Stimulated activated naive CD8-positive, alpha-beta T cell treated with anti-CD3 and anti-CD28 coated beads, Interleukin-15, Interleukin-2, amounts not matched to agents 100 ng/mL and 50 ng/mL, for 24 hours (primary cell): ENCODE results near the gene CGB3.
"Not testable (repeated sequence)": the region's sequence is repeated elsewhere in the genome, so short reads cannot be mapped to it uniquely, and the experiment has no call there.

Experiments used
- H3K27ac Mint-ChIP-seq: one replicate; pipeline ENCODE4 v1.8.0; 2021; ENCODE audit warnings: mild to moderate bottlenecking, mixed read lengths
- H3K27me3 Mint-ChIP-seq: one replicate; pipeline ENCODE4 v1.8.0; 2021; ENCODE audit warnings: mixed read lengths
- H3K36me3 Mint-ChIP-seq: one replicate; pipeline ENCODE4 v1.8.0; 2021; ENCODE audit warnings: low read depth, mixed read lengths
- H3K4me1 Mint-ChIP-seq: one replicate; pipeline ENCODE4 v1.8.0; 2021; ENCODE audit warnings: low read depth, mixed read lengths
- H3K4me3 Mint-ChIP-seq: one replicate; pipeline ENCODE4 v1.8.0; 2021; ENCODE audit warnings: mild to moderate bottlenecking, mixed read lengths
- H3K9me3 Mint-ChIP-seq: one replicate; pipeline ENCODE4 v1.8.0; 2021; ENCODE audit warnings: mixed read lengths

Gene CGB3

GRCh38 chr19:49056101-49056901 is 32.2 kb upstream of the CGB3 start:
- Mint-ChIP-seq H3K27me3 (peaks cover 41% of the 10 kb centered on the region), H3K36me3 (no peaks in the 10 kb centered on the region), H3K9me3 (no peaks in the 10 kb centered on the region), H3K4me1 (peaks cover 20% of the 10 kb centered on the region), H3K27ac (no peak overlapping the region), H3K4me3 (peak overlapping the region; percentile 74)

GRCh38 chr19:49050376-49051033 is 26.4 kb upstream of the CGB3 start:
- not testable (repeated sequence) for H3K27me3 Mint-ChIP-seq, H3K4me3 Mint-ChIP-seq, H3K4me1 Mint-ChIP-seq, H3K9me3 Mint-ChIP-seq, H3K27ac Mint-ChIP-seq, H3K36me3 Mint-ChIP-seq

DNA sequence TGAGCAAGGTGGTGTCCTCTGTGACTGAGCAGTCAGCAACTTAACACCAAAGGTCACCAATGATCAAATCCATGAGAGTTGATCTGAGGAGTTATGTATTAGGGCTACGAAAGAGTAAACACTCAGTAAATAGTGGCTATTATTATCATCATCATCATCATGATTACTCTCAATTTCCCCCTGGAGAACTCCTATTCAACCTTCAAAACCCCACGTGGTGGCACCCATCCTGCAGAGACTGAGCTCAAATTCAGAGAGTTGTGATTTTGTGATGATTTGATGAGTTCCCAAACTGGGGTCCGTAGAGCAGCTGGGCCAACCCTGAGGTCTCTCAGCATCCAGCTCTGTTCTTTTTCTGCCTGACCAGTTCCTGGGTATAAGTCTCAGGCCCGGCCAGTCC is 25.7 kb upstream of the CGB3 start:
- not testable (repeated sequence) for H3K4me1 Mint-ChIP-seq, H3K36me3 Mint-ChIP-seq, H3K9me3 Mint-ChIP-seq, H3K27me3 Mint-ChIP-seq, H3K4me3 Mint-ChIP-seq, H3K27ac Mint-ChIP-seq

GRCh38 chr19:49049011-49049410 is 24.9 kb upstream of the CGB3 start, which contains the start of gene CGB8:
CGB8 (minus strand) TSS chr19:49049111; CDS start chr19:49048739, 372 bp downstream.
- not testable (repeated sequence) for H3K27ac Mint-ChIP-seq, H3K4me3 Mint-ChIP-seq, H3K9me3 Mint-ChIP-seq, H3K4me1 Mint-ChIP-seq, H3K27me3 Mint-ChIP-seq, H3K36me3 Mint-ChIP-seq

GRCh38 chr19:49043548-49043947 is 19.4 kb upstream of the CGB3 start, which contains the start of gene CGB5:
CGB5 (plus strand) TSS chr19:49043848; CDS start chr19:49044210, 362 bp downstream.
- H3K4me3 Mint-ChIP-seq, H3K9me3 Mint-ChIP-seq, H3K27me3 Mint-ChIP-seq, H3K4me1 Mint-ChIP-seq, H3K27ac Mint-ChIP-seq, H3K36me3 Mint-ChIP-seq: not testable (repeated sequence)

DNA sequence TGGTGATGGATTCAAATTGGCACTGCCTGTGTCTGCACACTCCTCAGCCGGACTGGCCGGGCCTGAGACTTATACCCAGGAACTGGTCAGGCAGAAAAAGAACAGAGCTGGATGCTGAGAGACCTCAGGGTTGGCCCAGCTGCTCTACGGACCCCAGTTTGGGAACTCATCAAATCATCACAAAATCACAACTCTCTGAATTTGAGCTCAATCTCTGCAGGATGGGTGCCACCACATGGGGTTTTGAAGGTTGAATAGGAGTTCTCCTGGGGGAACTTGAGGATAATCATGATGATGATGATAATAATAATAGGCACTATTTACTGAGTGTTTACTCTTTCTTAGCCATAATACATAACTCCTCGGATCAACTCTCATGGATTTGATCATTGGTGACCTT is 18.5 kb upstream of the CGB3 start:
- not testable (repeated sequence) for H3K4me3 Mint-ChIP-seq, H3K27ac Mint-ChIP-seq, H3K27me3 Mint-ChIP-seq, H3K9me3 Mint-ChIP-seq, H3K36me3 Mint-ChIP-seq, H3K4me1 Mint-ChIP-seq

DNA sequence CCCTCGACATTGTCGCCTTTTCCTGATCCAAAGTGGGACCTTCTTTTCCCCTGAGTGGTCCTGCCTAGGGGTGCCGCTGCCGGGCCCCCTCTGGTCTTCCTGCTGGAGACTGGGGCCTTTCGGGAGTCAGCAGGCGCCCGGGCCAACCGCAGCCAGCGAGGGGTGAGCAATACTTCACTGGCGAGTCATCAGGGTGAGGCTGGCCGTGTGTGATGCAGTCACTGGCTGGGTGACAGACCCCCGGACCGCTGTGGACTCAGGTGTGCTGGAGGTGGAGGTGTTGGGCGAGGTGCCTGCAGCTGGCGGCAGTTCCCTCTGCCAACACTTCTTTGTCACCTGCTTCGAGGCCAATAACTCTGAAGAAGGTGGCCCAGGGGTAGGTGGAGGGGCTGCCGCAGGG is 18.0 kb upstream of the CGB3 start:
- Mint-ChIP-seq H3K4me1 (no peaks in the 10 kb centered on the region), H3K9me3 (no peaks in the 10 kb centered on the region), H3K27ac (no peak overlapping the region), H3K36me3 (no peaks in the 10 kb centered on the region), H3K4me3 (no peak overlapping the region), H3K27me3 (no peaks in the 10 kb centered on the region)

DNA sequence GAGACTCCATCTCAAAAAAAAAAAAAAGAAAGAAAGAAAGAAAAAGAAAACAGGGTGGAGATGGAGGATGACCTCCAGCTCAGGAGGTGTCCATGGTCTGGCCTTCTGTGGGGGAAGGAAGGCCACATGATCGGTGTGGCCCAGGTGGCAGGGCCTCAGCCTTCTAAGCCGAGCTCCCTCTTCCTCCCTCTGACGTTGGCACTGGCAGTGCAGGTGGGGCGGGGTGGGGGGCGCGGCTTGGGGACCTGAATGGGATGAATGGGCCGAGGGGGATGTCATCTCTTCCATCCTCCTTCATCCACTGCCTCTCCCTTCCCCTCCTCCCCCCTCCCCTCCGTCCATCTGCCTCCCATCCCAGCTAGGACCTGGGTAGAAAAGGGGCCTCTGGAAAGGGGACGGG is 15.6 kb upstream of the CGB3 start:
- not testable (repeated sequence) for H3K4me1 Mint-ChIP-seq, H3K36me3 Mint-ChIP-seq, H3K27me3 Mint-ChIP-seq, H3K27ac Mint-ChIP-seq, H3K4me3 Mint-ChIP-seq, H3K9me3 Mint-ChIP-seq

DNA sequence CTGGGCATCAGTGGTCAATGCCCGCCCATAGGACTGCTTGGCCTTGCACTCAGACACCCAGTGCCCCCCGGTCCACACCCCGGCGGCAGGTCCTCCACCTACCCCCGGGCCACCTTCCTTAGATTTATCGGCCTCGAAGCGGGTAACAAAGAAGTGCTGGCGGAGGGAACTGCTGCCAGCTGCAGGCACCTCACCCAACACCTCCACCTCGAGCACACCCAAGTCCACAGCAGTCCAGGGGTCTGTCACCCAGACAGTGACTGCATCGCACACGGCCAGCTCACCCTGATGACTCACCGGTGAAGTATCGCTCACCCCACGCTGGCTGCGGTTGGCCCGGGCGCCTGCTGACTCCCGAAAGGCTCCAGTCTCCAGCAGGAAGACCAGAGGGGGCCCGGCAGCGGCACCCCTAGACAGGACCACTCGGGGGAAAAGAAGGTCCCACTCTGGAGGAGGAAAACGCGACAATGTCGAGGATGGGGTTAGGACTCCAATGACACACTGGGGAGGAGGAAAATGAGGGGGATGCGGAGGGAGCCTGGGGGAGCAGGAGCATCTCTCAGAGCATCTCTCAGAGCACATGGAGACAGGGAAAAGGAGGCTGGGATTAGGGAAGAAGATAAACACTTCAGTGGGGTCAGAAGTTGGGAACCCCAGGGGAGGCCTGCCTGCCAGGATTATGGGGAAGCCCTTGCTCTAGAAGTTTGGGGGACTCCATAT is 14.6 kb upstream of the CGB3 start:
- not testable (repeated sequence) for H3K4me1 Mint-ChIP-seq, H3K4me3 Mint-ChIP-seq, H3K27ac Mint-ChIP-seq, H3K9me3 Mint-ChIP-seq, H3K27me3 Mint-ChIP-seq, H3K36me3 Mint-ChIP-seq

DNA sequence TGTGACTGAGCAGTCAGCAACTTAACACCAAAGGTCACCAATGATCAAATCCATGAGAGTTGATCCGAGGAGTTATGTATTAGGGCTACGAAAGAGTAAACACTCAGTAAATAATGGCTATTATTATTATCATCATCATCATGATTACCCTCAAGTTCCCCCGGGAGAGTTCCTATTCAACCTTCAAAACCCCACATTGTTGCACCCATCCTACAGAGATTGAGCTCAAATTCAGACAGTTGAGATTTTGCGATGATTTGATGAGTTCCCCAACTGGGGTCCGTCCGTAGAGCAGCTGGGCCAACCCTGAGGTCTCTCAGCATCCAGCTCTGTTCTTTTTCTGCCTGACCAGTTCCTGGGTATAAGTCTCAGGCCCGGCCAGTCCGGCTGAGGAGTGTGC is 14.0 kb upstream of the CGB3 start:
- H3K4me1 Mint-ChIP-seq, H3K9me3 Mint-ChIP-seq, H3K27ac Mint-ChIP-seq, H3K4me3 Mint-ChIP-seq, H3K27me3 Mint-ChIP-seq, H3K36me3 Mint-ChIP-seq: not testable (repeated sequence)

DNA sequence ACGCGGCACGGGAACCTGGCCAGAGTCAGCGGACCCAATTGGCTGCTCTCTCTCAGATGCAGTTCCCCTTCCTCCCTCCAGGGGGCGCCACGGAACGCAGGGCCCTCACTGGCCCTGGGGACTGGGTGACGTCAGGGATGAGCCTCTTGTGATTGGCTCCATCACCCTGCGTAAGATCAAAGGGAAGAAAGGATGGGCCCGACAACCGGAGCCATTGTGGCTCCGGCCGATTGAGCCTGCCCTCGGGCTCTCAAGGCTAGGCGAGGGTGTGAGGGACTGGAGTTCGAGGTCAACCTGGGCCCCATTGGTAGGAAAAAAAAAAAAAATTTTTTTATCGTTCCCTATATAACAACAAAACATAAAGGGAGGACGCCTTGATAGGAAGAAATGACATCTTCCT is 12.7 kb upstream of the CGB3 start, which contains the start of gene CGB1:
Gene CGB1, minus strand, starts transcription at position 81 of the 400 bp plus-strand sequence. CDS start 184 bp downstream, outside the sequence.
- not testable (repeated sequence) for H3K9me3 Mint-ChIP-seq, H3K27ac Mint-ChIP-seq, H3K27me3 Mint-ChIP-seq, H3K36me3 Mint-ChIP-seq, H3K4me1 Mint-ChIP-seq, H3K4me3 Mint-ChIP-seq

GRCh38 chr19:49031642-49032301 is 7.6 kb upstream of the CGB3 start, which contains the start of gene CGB2:
CGB2 (plus strand) TSS chr19:49031890; CDS start chr19:49032096, 206 bp downstream.
- H3K9me3 Mint-ChIP-seq: not testable (repeated sequence)

DNA sequence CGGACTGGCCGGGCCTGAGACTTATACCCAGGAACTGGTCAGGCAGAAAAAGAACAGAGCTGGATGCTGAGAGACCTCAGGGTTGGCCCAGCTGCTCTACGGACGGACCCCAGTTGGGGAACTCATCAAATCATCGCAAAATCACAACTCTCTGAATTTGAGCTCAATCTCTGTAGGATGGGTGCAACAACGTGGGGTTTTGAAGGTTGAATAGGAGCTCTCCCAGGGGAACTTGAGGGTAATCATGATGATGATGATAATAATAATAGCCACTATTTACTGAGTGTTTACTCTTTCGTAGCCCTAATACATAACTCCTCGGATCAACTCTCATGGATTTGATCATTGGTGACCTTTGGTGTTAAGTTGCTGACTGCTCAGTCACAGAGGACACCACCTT is 6.2 kb upstream of the CGB3 start:
- H3K4me1 Mint-ChIP-seq: not testable (repeated sequence)

More at GRCh38 chr19:49031642-49032301, 7.6 kb upstream of the CGB3 start, which contains the start of gene CGB2:
- H3K36me3 Mint-ChIP-seq, H3K4me1 Mint-ChIP-seq, H3K4me3 Mint-ChIP-seq, H3K27me3 Mint-ChIP-seq: not testable (repeated sequence)
- peak within 1 kb of the TSS; percentile 5 for H3K27ac Mint-ChIP-seq

GRCh38 chr19:49029749-49030148 is 5.6 kb upstream of the CGB3 start:
- not testable (repeated sequence) for H3K4me3 Mint-ChIP-seq, H3K27me3 Mint-ChIP-seq, H3K36me3 Mint-ChIP-seq, H3K9me3 Mint-ChIP-seq, H3K4me1 Mint-ChIP-seq, H3K27ac Mint-ChIP-seq

More for the DNA sequence above, 6.2 kb upstream of the CGB3 start:
- not testable (repeated sequence) for H3K9me3 Mint-ChIP-seq, H3K4me3 Mint-ChIP-seq, H3K36me3 Mint-ChIP-seq, H3K27me3 Mint-ChIP-seq, H3K27ac Mint-ChIP-seq

DNA sequence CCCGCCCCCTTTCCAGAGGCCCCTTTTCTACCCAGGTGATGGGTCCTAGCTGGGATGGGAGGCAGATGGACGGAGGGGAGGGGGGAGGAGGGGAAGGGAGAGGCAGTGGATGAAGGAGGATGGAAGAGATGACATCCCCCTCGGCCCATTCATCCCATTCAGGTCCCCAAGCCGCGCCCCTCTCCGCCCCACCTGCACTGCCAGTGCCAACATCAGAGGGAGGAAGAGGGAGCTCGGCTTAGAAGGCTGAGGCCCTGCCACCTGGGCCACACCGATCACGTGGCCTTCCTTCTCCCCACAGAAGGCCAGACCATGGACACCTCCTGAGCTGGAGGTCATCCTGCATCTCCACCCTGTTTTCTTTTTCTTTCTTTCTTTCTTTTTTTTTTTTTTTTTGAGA is 4.6 kb upstream of the CGB3 start:
- not testable (repeated sequence) for H3K27me3 Mint-ChIP-seq, H3K36me3 Mint-ChIP-seq

More for the DNA sequence above, 4.6 kb upstream of the CGB3 start:
- not testable (repeated sequence) for H3K9me3 Mint-ChIP-seq, H3K4me1 Mint-ChIP-seq, H3K27ac Mint-ChIP-seq, H3K4me3 Mint-ChIP-seq
